HG02885 (cell line): ENCODE measurements around the gene FADS3.

Experiments
- ATAC-seq: cut with Tn5 transposase; IDR thresholded peaks from one replicate; pipeline ENCODE4 v1.9.1; 2021; ENCODE audit warnings: mild to moderate bottlenecking; ENCODE audit not compliant: unreplicated experiment, poor library complexity

Gene FADS3

GRCh38 chr11:61841636-61842527 is 49.5 kb downstream of the FADS3 start:
- ATAC-seq: no peak

- no peak for ATAC-seq
Observed at GRCh38 chr11:61840371-61840770, 51.0 kb downstream of the FADS3 start.

- ATAC-seq: no peak
Observed at GRCh38 chr11:61839742-61840141, 51.6 kb downstream of the FADS3 start.

GRCh38 chr11:61838921-61839320 is 52.4 kb downstream of the FADS3 start:
- no peak for ATAC-seq

GRCh38 chr11:61838501-61838900 is 52.8 kb downstream of the FADS3 start:
- no peak for ATAC-seq

- ATAC-seq: no peak
Observed at GRCh38 chr11:61837411-61838005, 53.8 kb downstream of the FADS3 start.

- no peak for ATAC-seq
Observed at GRCh38 chr11:61836193-61836592, 55.2 kb downstream of the FADS3 start.

GRCh38 chr11:61834278-61835048 is 56.9 kb downstream of the FADS3 start:
- ATAC-seq: peak; percentile 92

- no peak for ATAC-seq
Observed at GRCh38 chr11:61833926-61834277, 57.4 kb downstream of the FADS3 start.

- no peak for ATAC-seq
Observed at GRCh38 chr11:61833471-61833870, 57.9 kb downstream of the FADS3 start.

- no peak for ATAC-seq
Observed at GRCh38 chr11:61832754-61833153, 58.6 kb downstream of the FADS3 start.

- ATAC-seq: no peak
Observed at GRCh38 chr11:61832207-61832606, 59.1 kb downstream of the FADS3 start.

- no peak for ATAC-seq
Observed at GRCh38 chr11:61830237-61831105, 60.9 kb downstream of the FADS3 start.

- no peak for ATAC-seq
Observed at GRCh38 chr11:61829806-61830205, 61.5 kb downstream of the FADS3 start.

GRCh38 chr11:61828629-61829407 is 62.5 kb downstream of the FADS3 start:
- peak; percentile 31 for ATAC-seq

GRCh38 chr11:61828379-61828628 is 63.0 kb downstream of the FADS3 start:
- ATAC-seq: no peak

GRCh38 chr11:61827571-61828378 is 63.6 kb downstream of the FADS3 start, which contains the start of gene FADS2:
TSS of gene FADS2 (plus strand) at chr11:61828300. CDS start at chr11:61828391, 91 bp downstream.
- peak; percentile 79 for ATAC-seq

GRCh38 chr11:61826930-61827570 is 64.3 kb downstream of the FADS3 start:
- peak; percentile 3 for ATAC-seq
